Aorta (tissue), 5 donors: ENCODE measurements around the gene ACSF3. TPM values are rescaled to one million over a fixed set of nuclear protein-coding genes. Genes with fewer than 3 reads are reported as not detected.

Source experiments
- ATAC-seq: fragments of 200-7000 bp; cut with Tn5 transposase; one replicate; pipeline ENCODE4 v1.9.1; 2022; ENCODE audit warnings: moderate library complexity; ENCODE audit not compliant: low FRiP score
- DNase-seq, 2 donors: peaks; one replicate each; pipeline ENCODE4 v3.0.0-alpha.2; 2020
- H3K27ac ChIP-seq, 2 donors: one replicate each; pipeline ENCODE4 v1.5.1; 2013; ENCODE audit warnings: low read length in 2 of 2, mild to moderate bottlenecking in 2 of 2, moderate library complexity in 2 of 2, control low read depth in 1 of 2, inconsistent platforms in 1 of 2, low read depth in 1 of 2
- H3K27me3 ChIP-seq, 2 donors: one replicate each; pipeline ENCODE4 v1.6.1; 2013; ENCODE audit warnings: control low read depth in 1 of 2, low read length in 1 of 2, mild to moderate bottlenecking in 1 of 2, moderate library complexity in 1 of 2; ENCODE audit not compliant: insufficient read depth in 2 of 2, control insufficient read depth in 1 of 2
- H3K36me3 ChIP-seq, 2 donors: one replicate each; pipeline ENCODE4 v1.6.1; 2013; ENCODE audit warnings: control low read depth in 1 of 2, low read length in 1 of 2, mild to moderate bottlenecking in 1 of 2; ENCODE audit not compliant: insufficient read depth in 2 of 2, control insufficient read depth in 1 of 2
- H3K4me1 ChIP-seq, 2 donors: one replicate each; pipeline ENCODE4 v1.6.1; 2013; ENCODE audit warnings: low read length in 2 of 2, control low read depth in 1 of 2, mild to moderate bottlenecking in 1 of 2, moderate library complexity in 1 of 2; ENCODE audit not compliant: insufficient read depth in 2 of 2, control insufficient read depth in 1 of 2
- H3K4me3 ChIP-seq, 2 donors: one replicate each; pipeline ENCODE4 v1.5.1; 2013; ENCODE audit warnings: low read length in 2 of 2, control low read depth in 1 of 2, mild to moderate bottlenecking in 1 of 2
- H3K9me3 ChIP-seq: one replicate; pipeline ENCODE4 v1.6.1; 2013; ENCODE audit warnings: mild to moderate bottlenecking, low read length; ENCODE audit not compliant: control insufficient read depth
- WGBS, 2 donors: extraction: QIAGEN DNeasy Blood & Tissue Kit; methylation state at CpG; one replicate each; pipeline ENCODE4 v1.1.7; 2013; 5-methylcytosine and 5-hydroxymethylcytosine counted together
- intact Hi-C, 2 donors: fragments of 100-400 bp; cut with DNase I; formaldehyde crosslinking; loops; one replicate each; pipeline versions ENCODE4 v1.14.2 to v1.15.0; 2022
- long read RNA-seq, 2 donors: library from polyadenylated mRNA; unstranded; transcript quantifications; one replicate each; pipeline ENCODE4 v2.0.0, GENCODE V29; 2020 to 2021
- polyA plus RNA-seq, 2 donors: library from polyadenylated mRNA; stranded (reverse); fragments of 200-250 nt; gene quantifications; one replicate each; pipeline ENCODE4 v1.2.3, GENCODE V29; 2013
- total RNA-seq, 2 donors: library from RNA; stranded (reverse); fragmentation: NEBNext Ultra II Directional; extraction: Animal tissue kit (Norgen Biotek cat#: 25700); gene quantifications; one replicate each; pipeline ENCODE4 v1.2.1, GENCODE V29; 2021
- donor health status: healthy with polysubstance abuse.
- donor health status: Bipolar disorder and iron deficiency.
- donor health status: DM: no; HTN: no; CAD: no.
- donor health status: DM: no; HTN: no; CAD: no.
- donor health status: DM: yes; HTN: yes; CAD: no.

Gene ACSF3
- 10 to 100 TPM; 19.3 to 33.2 TPM for total RNA-seq
- 10 to 100 TPM; 20.0 to 48.4 TPM for polyA plus RNA-seq
- long read RNA-seq, donor 1, full-length matches to known transcripts = 58 of 78 reads
- long read RNA-seq, donor 1, partial matches to known transcripts = 4 of 78 reads
- long read RNA-seq, donor 1, other reads (novel, unspliced or antisense) = 16 of 78 reads
- long read RNA-seq, donor 2, full-length matches to known transcripts = 9 of 19 reads
- long read RNA-seq, donor 2, partial matches to known transcripts = 2 of 19 reads
- long read RNA-seq, donor 2, other reads (novel, unspliced or antisense) = 8 of 19 reads

DNA sequence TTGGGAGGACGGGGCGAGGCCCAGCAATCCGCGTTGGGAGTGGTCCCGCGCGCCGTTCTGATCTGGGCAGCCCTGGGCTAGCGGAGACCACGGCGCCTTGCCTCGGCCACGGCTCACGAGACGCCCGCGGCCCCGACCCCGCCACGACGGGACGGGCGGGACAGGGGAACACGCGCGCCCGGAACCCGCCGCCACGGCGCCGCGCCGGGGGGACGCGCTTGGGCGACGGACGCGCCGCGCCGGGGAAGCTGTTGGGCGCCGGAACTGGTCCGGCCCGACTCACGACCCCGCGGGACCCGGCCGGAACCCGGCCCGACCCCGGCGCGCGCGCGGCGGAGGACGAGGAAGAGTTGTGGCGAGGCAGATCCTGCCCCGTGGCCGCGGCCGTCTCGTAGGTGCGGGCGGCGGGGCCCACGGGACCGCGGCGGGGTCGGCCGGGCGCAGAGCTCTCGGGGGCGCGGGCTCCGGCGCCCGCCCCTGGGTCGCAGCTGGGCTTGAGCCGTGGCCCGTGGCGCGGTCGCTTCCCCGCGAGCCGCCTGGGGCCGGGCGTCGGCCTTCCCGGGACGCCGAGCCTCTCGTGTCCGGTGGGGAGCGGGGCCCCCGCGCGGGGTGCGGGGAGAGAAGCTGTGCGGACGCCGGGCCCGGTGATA lies at the start of gene ACSF3:
ACSF3 (plus strand) TSS at position 251 of the 650 bp plus-strand sequence. CDS start 6,830 bp downstream, outside the sequence.
- Histone ChIP-seq H3K9me3 (no peaks in the 10 kb centered on the region), H3K4me1 (peaks cover 0 to 3% of the 10 kb centered on the region in 2 donors), H3K27me3 (no peaks in the 10 kb centered on the region), H3K4me3 (peak within 1 kb of the TSS; percentile 73 to 95), H3K36me3 (no peaks in the 10 kb centered on the region), H3K27ac (no peak within 1 kb of the TSS)
- WGBS, 2 donors = 1% methylated on average over 77 to 110 of the region's 110 CpGs
- intact Hi-C loops = loop anchor here in 1 of 2 donors (10.0 kb wide), 1 partner anchor 121 kb away; the partner anchor contains the start of gene ZNF778
- peak; percentile 79 to 89 for DNase-seq
- peak; percentile 85 for ATAC-seq

- Histone ChIP-seq H3K27ac (no peak overlapping the region), H3K9me3 (no peaks in the 10 kb centered on the region), H3K4me1 (no peaks in the 10 kb centered on the region), H3K36me3 (no peaks in the 10 kb centered on the region), H3K27me3 (no peaks in the 10 kb centered on the region), H3K4me3 (no peak overlapping the region)
- DNase-seq = peak; percentile 20 to 55
- WGBS, 2 donors = 36 to 38% methylated on average over 29 of the region's 29 CpGs
- intact Hi-C loops = no loop called here
- no peak for ATAC-seq
Observed at GRCh38 chr16:89044418-89045180, 49.1 kb upstream of the ACSF3 start.

GRCh38 chr16:89045181-89045815 lies 48.4 kb upstream of the ACSF3 start:
- peak; percentile 30 to 65 for DNase-seq
- H3K27me3 ChIP-seq = no peaks in the 10 kb centered on the region
- H3K9me3 ChIP-seq = no peaks in the 10 kb centered on the region
- no peak overlapping the region for H3K27ac ChIP-seq
- no peaks in the 10 kb centered on the region for H3K4me1 ChIP-seq
- intact Hi-C loops = no loop called here
- ATAC-seq = no peak
- 43 to 45% methylated on average over 12 of the region's 12 CpGs for WGBS, 2 donors
- no peak overlapping the region for H3K4me3 ChIP-seq
- no peaks in the 10 kb centered on the region for H3K36me3 ChIP-seq

DNA sequence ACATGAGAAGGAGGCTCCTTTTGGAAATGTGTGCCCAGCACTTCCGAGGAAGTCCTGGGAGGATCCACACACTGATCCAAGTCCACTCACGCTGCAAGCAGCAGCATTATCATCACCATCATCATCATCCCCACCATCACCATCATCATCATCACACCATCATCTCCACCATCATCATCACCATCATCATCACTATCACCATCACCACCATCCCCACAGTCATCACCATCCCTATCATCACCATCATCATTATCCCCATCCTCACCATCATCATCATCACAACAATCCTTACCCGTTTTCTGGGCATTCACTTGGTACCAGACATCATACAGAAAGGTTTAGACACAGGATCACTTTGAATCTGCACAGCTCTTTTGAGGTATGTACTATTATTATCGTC lies 47.8 kb upstream of the ACSF3 start:
- intact Hi-C loops = no loop called here
- Histone ChIP-seq H3K4me1 (no peaks in the 10 kb centered on the region), H3K9me3 (no peaks in the 10 kb centered on the region), H3K27ac (no peak overlapping the region), H3K27me3 (no peaks in the 10 kb centered on the region), H3K4me3 (no peak overlapping the region), H3K36me3 (no peaks in the 10 kb centered on the region)
- DNase-seq = no peak
- no peak for ATAC-seq
- WGBS, 2 donors = 87% methylated on average over 4 of the region's 4 CpGs

DNA sequence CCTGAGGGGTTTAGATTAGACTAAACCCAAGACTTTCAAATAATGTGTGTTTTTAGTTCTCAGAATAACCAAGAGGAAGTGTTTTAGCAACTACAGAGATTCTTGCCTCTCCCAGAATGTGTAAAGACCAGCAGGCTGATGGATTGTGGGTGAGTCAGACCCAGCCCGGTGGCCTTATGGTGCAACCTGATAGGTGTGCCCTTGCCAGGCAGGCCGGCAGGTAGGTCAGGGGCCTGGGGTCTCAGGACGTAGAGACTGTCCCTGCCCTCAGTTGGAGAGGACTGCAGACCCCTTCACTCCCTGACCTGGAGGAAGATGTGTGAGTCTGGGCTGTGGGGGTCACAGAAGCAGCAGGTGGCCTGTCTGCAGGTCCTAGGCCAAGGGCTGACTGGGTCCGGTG lies 47.2 kb upstream of the ACSF3 start:
- peak in 1 of 2 donors; percentile 55 for DNase-seq
- no peak overlapping the region for H3K4me3 ChIP-seq
- H3K27me3 ChIP-seq = no peaks in the 10 kb centered on the region
- no peaks in the 10 kb centered on the region for H3K36me3 ChIP-seq
- intact Hi-C loops = no loop called here
- H3K4me1 ChIP-seq = no peaks in the 10 kb centered on the region
- ATAC-seq = no peak
- H3K9me3 ChIP-seq = no peaks in the 10 kb centered on the region
- no peak overlapping the region for H3K27ac ChIP-seq
- WGBS, 2 donors = 81 to 86% methylated on average over 4 of the region's 4 CpGs

- WGBS, 2 donors = 66 to 73% methylated on average over 26 to 27 of the region's 27 CpGs
- intact Hi-C loops = no loop called here
- Histone ChIP-seq H3K4me1 (no peaks in the 10 kb centered on the region), H3K4me3 (no peak overlapping the region), H3K9me3 (no peaks in the 10 kb centered on the region), H3K36me3 (no peaks in the 10 kb centered on the region), H3K27me3 (no peaks in the 10 kb centered on the region), H3K27ac (no peak overlapping the region)
- DNase-seq (peak; percentile 35 to 62), ATAC-seq (no peak)
Observed at GRCh38 chr16:89047331-89048089, 46.1 kb upstream of the ACSF3 start.

GRCh38 chr16:89048090-89048725 lies 45.4 kb upstream of the ACSF3 start:
- Histone ChIP-seq H3K27me3 (no peaks in the 10 kb centered on the region), H3K27ac (no peak overlapping the region), H3K36me3 (no peaks in the 10 kb centered on the region), H3K4me3 (no peak overlapping the region), H3K4me1 (no peaks in the 10 kb centered on the region), H3K9me3 (no peaks in the 10 kb centered on the region)
- DNase-seq (peak; percentile 18 to 74), ATAC-seq (no peak)
- intact Hi-C loops = no loop called here
- WGBS, 2 donors = 14 to 16% methylated on average over 33 to 38 of the region's 38 CpGs
